Natural killer cell (primary cell): ENCODE measurements around the gene IP6K3. TPM values are rescaled to one million over a fixed set of nuclear protein-coding genes. Genes with fewer than 3 reads are reported as not detected.

ENCODE experiments used
- ATAC-seq, 3 donors: fragments of 150-1000 bp in 2 of 3; fragments of 200-7000 bp in 1 of 3; cut with Tn5 transposase; 1 replicate in 1 of 3; 2 replicates in 2 of 3; pipeline ENCODE4 v1.10.0; 2021; ENCODE audit warnings: mild to moderate bottlenecking in 2 of 3, moderate library complexity in 2 of 3
- DNase-seq, 2 donors: peaks; one replicate each; pipeline versions ENCODE4 v3.0.0 to v3.0.0-alpha.2; 2013 to 2021; ENCODE audit warnings: mixed read lengths in 1 of 2
- H3K27ac ChIP-seq: one replicate; pipeline ENCODE4 v1.5.1; 2013; ENCODE audit warnings: mild to moderate bottlenecking, low read length
- H3K27me3 ChIP-seq: one replicate; pipeline ENCODE4 v1.6.1; 2013; ENCODE audit warnings: low read length; ENCODE audit not compliant: control insufficient read depth, insufficient read depth
- H3K36me3 ChIP-seq: one replicate; pipeline ENCODE4 v1.6.1; 2013; ENCODE audit warnings: low read length; ENCODE audit not compliant: control insufficient read depth, insufficient read depth
- H3K4me1 ChIP-seq: one replicate; pipeline ENCODE4 v1.6.1; 2013; ENCODE audit warnings: low read length; ENCODE audit not compliant: control insufficient read depth, insufficient read depth
- H3K4me3 ChIP-seq: one replicate; pipeline ENCODE4 v1.5.1; 2013; ENCODE audit warnings: low read length
- H3K9me3 ChIP-seq: one replicate; pipeline ENCODE4 v1.6.1; 2013; ENCODE audit warnings: low read length; ENCODE audit not compliant: control insufficient read depth, insufficient read depth
- H3K27ac Mint-ChIP-seq, 2 donors: one replicate each; pipeline ENCODE4 v1.8.0; 2022; ENCODE audit warnings: mild to moderate bottlenecking in 2 of 2, mixed read lengths in 2 of 2, moderate library complexity in 1 of 2
- H3K27me3 Mint-ChIP-seq, 2 donors: one replicate each; pipeline ENCODE4 v1.8.0; 2022; ENCODE audit warnings: low read depth in 2 of 2, mixed read lengths in 2 of 2
- H3K36me3 Mint-ChIP-seq: one replicate; pipeline ENCODE4 v1.8.0; 2022; ENCODE audit warnings: mixed read lengths
- H3K4me1 Mint-ChIP-seq, 2 donors: one replicate each; pipeline ENCODE4 v1.8.0; 2022; ENCODE audit warnings: mixed read lengths in 2 of 2
- H3K4me3 Mint-ChIP-seq: one replicate; pipeline ENCODE4 v1.8.0; 2022; ENCODE audit warnings: mild to moderate bottlenecking, moderate library complexity, mixed read lengths
- H3K9me3 Mint-ChIP-seq, 2 donors: one replicate each; pipeline ENCODE4 v1.8.0; 2022; ENCODE audit warnings: mixed read lengths in 2 of 2
- CTCF ChIP-seq: fragments of 200-600 bp; IDR thresholded peaks from one replicate; pipeline ENCODE4 v1.8.0; 2022; ENCODE audit warnings: antibody characterized with exemption
- WGBS: methylation state at CpG from one replicate; pipeline ENCODE4 v1.1.7; 2013; ENCODE audit warnings: missing lambda C conversion rate; ENCODE audit not compliant: insufficient coverage; 5-methylcytosine and 5-hydroxymethylcytosine counted together
- intact Hi-C: fragments of 100-400 bp; cut with micrococcal nuclease; formaldehyde crosslinking; loops from one replicate; pipeline ENCODE4 v1.14.2; 2022
- total RNA-seq, 4 donors: library from RNA; stranded (reverse); fragments of 120-200 nt in 1 of 4; gene quantifications; one replicate each; pipeline versions ENCODE4 v1.2.3 to v1.2.4, GENCODE V29; 2013 to 2022

IP6K3 gene
- total RNA-seq, 3 donors from 2014 or later (not counting 1 experiment from before 2014, with no cell fraction given) = not detected

- Mint-ChIP-seq H3K36me3 (no peaks in the 10 kb centered on the region), H3K9me3 (no peaks in the 10 kb centered on the region)
These were observed 66.9 kb downstream of the IP6K3 start for GRCh38 chr6:33679761-33680160.

GRCh38 chr6:33678932-33679490 is 67.7 kb downstream of the IP6K3 start:
- no peak overlapping the region for H3K4me3 ChIP-seq
- no peaks in the 10 kb centered on the region for H3K27me3 ChIP-seq
- Mint-ChIP-seq H3K9me3 (no peaks in the 10 kb centered on the region), H3K36me3 (no peaks in the 10 kb centered on the region), H3K4me1 (peaks cover 0 to 5% of the 10 kb centered on the region in 2 donors), H3K4me3 (no peak overlapping the region), H3K27ac (no peak overlapping the region), H3K27me3 (no peaks in the 10 kb centered on the region)
- peaks cover 67% of the 10 kb centered on the region for H3K36me3 ChIP-seq
- no peak for ATAC-seq
- 76% methylated on average over 12 of the region's 12 CpGs for WGBS
- intact Hi-C loops = no loop called here
- H3K27ac ChIP-seq = no peak overlapping the region
- no peak for DNase-seq
- H3K4me1 ChIP-seq = no peaks in the 10 kb centered on the region
- TF ChIP-seq CTCF = no peak
- H3K9me3 ChIP-seq = no peaks in the 10 kb centered on the region

More at GRCh38 chr6:33679761-33680160, 66.9 kb downstream of the IP6K3 start:
- 88% methylated on average over 20 of the region's 20 CpGs for WGBS
- ATAC-seq = no peak
- TF ChIP-seq CTCF = no peak
- Histone ChIP-seq H3K27ac (no peak overlapping the region), H3K4me3 (no peak overlapping the region), H3K4me1 (no peaks in the 10 kb centered on the region), H3K36me3 (peaks cover 67% of the 10 kb centered on the region), H3K9me3 (no peaks in the 10 kb centered on the region), H3K27me3 (no peaks in the 10 kb centered on the region)
- DNase-seq = no peak
- Mint-ChIP-seq H3K4me1 (peaks cover 0 to 5% of the 10 kb centered on the region in 2 donors), H3K4me3 (no peak overlapping the region), H3K27me3 (no peaks in the 10 kb centered on the region), H3K27ac (no peak overlapping the region)
- intact Hi-C loops = no loop called here

- H3K27ac ChIP-seq = no peak overlapping the region
- no peak for TF ChIP-seq CTCF
- no peak overlapping the region for H3K4me3 ChIP-seq
- peaks cover 67% of the 10 kb centered on the region for H3K36me3 ChIP-seq
- H3K4me3 Mint-ChIP-seq = no peak overlapping the region
- H3K4me1 Mint-ChIP-seq = peaks cover 0 to 5% of the 10 kb centered on the region in 2 donors
- H3K9me3 ChIP-seq = no peaks in the 10 kb centered on the region
- peak overlapping the region in 1 of 2 donors; percentile 69 for H3K27ac Mint-ChIP-seq
- no peaks in the 10 kb centered on the region for H3K36me3 Mint-ChIP-seq
- no peak for ATAC-seq
- intact Hi-C loops = no loop called here
- no peaks in the 10 kb centered on the region for H3K27me3 Mint-ChIP-seq
- no peaks in the 10 kb centered on the region for H3K27me3 ChIP-seq
- no peak for DNase-seq
- no peaks in the 10 kb centered on the region for H3K9me3 Mint-ChIP-seq
- no peaks in the 10 kb centered on the region for H3K4me1 ChIP-seq
- WGBS = 93% methylated on average over 24 of the region's 24 CpGs
These were observed 68.3 kb downstream of the IP6K3 start for GRCh38 chr6:33678233-33678931.
